Loucy (cell line): ENCODE results near the gene TIMM13.

Experiments
- H2AFZ ChIP-seq: fragments of 200-600 bp; sonication (generic); 2 replicates; pipeline ENCODE4 v1.6.0; 2016; ENCODE audit warnings: antibody characterized with exemption, mild to moderate bottlenecking, low read length, moderate library complexity
- H3F3A ChIP-seq: fragments of 200-600 bp; 2 replicates; pipeline ENCODE4 v1.6.0; 2016; ENCODE audit warnings: antibody characterized with exemption, low read depth, mild to moderate bottlenecking
- H3K27me3 ChIP-seq: fragments of 200-600 bp; sonication (generic); 2 replicates; pipeline ENCODE4 v1.6.1; 2014; ENCODE audit warnings: low read length, mild to moderate bottlenecking; ENCODE audit not compliant: insufficient read depth, poor library complexity, severe bottlenecking
- H3K36me3 ChIP-seq: fragments of 200-600 bp; sonication (generic); 2 replicates; pipeline ENCODE4 v1.6.1; 2016; ENCODE audit warnings: low read length; ENCODE audit not compliant: insufficient read depth
- H3K4me1 ChIP-seq: fragments of 200-600 bp; sonication (generic); 2 replicates; pipeline ENCODE4 v1.5.1; 2014; ENCODE audit warnings: low read length, mild to moderate bottlenecking; ENCODE audit not compliant: insufficient read depth, poor library complexity, severe bottlenecking
- H3K4me2 ChIP-seq: fragments of 200-600 bp; sonication (generic); 2 replicates; pipeline ENCODE4 v1.6.0; 2014; ENCODE audit warnings: antibody characterized with exemption, low read length, low read depth, mild to moderate bottlenecking; ENCODE audit not compliant: poor library complexity, severe bottlenecking
- H3K4me3 ChIP-seq: fragments of 200-600 bp; sonication (generic); 2 replicates; pipeline ENCODE4 v1.5.1; 2014; ENCODE audit warnings: low read length, mild to moderate bottlenecking, mixed read lengths; ENCODE audit not compliant: poor library complexity, severe bottlenecking
- H3K79me2 ChIP-seq: fragments of 200-600 bp; sonication (generic); 2 replicates; pipeline ENCODE4 v1.6.1; 2014; ENCODE audit warnings: low read length; ENCODE audit not compliant: insufficient read depth
- H3K9ac ChIP-seq: fragments of 200-600 bp; sonication (generic); 2 replicates; pipeline ENCODE4 v1.6.0; 2014; ENCODE audit warnings: mild to moderate bottlenecking, low read depth, low read length, moderate library complexity; ENCODE audit not compliant: poor library complexity, severe bottlenecking
- H3K9me2 ChIP-seq: fragments of 200-600 bp; sonication (generic); replicated peaks from 2 replicates; pipeline ENCODE4 v1.6.1; 2016; ENCODE audit warnings: low read depth, low read length, mixed read lengths
- H3K9me3 ChIP-seq: fragments of 200-600 bp; sonication (generic); 2 replicates; pipeline ENCODE4 v1.6.1; 2014; ENCODE audit warnings: mild to moderate bottlenecking, antibody characterized with exemption, low read length, low read depth; ENCODE audit not compliant: insufficient read depth
- H4K20me1 ChIP-seq: fragments of 200-600 bp; sonication (generic); 2 replicates; pipeline ENCODE4 v1.6.0; 2014; ENCODE audit warnings: antibody characterized with exemption, low read length, mild to moderate bottlenecking; ENCODE audit not compliant: insufficient read depth, poor library complexity, severe bottlenecking
- EZH2phosphoT487 ChIP-seq: fragments of 200-600 bp; IDR thresholded peaks from 2 replicates; pipeline ENCODE4 v1.6.1; 2018; ENCODE audit warnings: antibody characterized with exemption, mild to moderate bottlenecking, moderate library complexity, borderline replicate concordance
- TF ChIP-seq, protein P1 (sequence below): fragments of 200-600 bp; sonication (generic); conservative IDR thresholded peaks from 2 replicates; pipeline ENCODE4 v1.5.1; 2014; ENCODE audit warnings: mild to moderate bottlenecking, antibody characterized with exemption, low read length

Gene TIMM13

DNA sequence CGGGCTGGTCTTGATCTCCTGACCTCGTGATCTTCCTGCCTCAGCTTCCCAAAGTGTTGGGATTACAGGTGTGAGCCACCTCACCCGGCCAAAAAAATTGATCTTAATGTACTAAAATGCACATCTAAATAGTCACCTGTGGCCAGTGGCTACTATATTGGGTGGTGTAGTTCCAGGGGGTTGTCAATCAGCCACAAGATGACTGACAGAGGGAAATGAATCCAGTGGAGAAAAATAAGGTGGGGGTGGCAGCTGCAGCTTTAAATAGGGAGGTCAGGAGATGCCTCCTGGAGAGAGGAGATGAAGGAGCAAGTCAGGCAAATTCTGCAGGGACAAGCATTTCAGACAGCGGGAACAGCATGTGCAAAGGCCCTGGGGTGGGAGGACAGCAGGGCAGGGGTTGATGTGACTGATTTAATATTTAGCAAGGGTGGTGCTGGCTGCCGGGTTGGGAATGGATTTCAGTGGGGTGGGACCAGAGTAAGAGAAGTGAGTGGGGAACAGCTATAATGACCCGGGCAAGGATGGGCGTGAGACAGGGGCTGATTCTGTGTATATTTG, 18.0 kb downstream of the TIMM13 start:
- H3K9me2 ChIP-seq = no peaks in the 10 kb centered on the region

DNA sequence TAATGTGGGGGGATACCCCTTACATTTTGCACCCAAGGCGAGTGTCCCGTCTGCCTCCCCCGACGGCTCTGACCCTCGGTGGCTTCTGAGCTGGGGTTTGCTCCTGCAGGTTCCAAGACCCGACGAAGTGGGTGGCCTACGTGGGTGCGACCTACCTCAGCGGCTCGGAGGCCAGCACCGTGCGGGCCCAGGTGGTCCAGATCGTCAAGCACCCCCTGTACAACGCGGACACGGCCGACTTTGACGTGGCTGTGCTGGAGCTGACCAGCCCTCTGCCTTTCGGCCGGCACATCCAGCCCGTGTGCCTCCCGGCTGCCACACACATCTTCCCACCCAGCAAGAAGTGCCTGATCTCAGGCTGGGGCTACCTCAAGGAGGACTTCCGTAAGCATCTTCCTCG, 19.1 kb downstream of the TIMM13 start:
- H3K36me3 ChIP-seq = no peaks in the 10 kb centered on the region
- no peaks in the 10 kb centered on the region for H3F3A ChIP-seq
- TF ChIP-seq EZH2phosphoT487 = no peak
- TF ChIP-seq, protein P1, sequence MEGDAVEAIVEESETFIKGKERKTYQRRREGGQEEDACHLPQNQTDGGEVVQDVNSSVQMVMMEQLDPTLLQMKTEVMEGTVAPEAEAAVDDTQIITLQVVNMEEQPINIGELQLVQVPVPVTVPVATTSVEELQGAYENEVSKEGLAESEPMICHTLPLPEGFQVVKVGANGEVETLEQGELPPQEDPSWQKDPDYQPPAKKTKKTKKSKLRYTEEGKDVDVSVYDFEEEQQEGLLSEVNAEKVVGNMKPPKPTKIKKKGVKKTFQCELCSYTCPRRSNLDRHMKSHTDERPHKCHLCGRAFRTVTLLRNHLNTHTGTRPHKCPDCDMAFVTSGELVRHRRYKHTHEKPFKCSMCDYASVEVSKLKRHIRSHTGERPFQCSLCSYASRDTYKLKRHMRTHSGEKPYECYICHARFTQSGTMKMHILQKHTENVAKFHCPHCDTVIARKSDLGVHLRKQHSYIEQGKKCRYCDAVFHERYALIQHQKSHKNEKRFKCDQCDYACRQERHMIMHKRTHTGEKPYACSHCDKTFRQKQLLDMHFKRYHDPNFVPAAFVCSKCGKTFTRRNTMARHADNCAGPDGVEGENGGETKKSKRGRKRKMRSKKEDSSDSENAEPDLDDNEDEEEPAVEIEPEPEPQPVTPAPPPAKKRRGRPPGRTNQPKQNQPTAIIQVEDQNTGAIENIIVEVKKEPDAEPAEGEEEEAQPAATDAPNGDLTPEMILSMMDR = no peak
- H3K4me3 ChIP-seq = no peak overlapping the region
- H3K27me3 ChIP-seq = no peaks in the 10 kb centered on the region
- no peaks in the 10 kb centered on the region for H3K4me1 ChIP-seq
- H4K20me1 ChIP-seq = no peaks in the 10 kb centered on the region
- no peaks in the 10 kb centered on the region for H3K79me2 ChIP-seq
- H3K9me3 ChIP-seq = no peaks in the 10 kb centered on the region
- H3K9ac ChIP-seq = no peak overlapping the region
- H2AFZ ChIP-seq = no peak overlapping the region
- H3K9me2 ChIP-seq = no peaks in the 10 kb centered on the region
- no peak overlapping the region for H3K4me2 ChIP-seq

More for the DNA sequence above, 18.0 kb downstream of the TIMM13 start:
- Histone ChIP-seq H2AFZ (no peak overlapping the region), H3K79me2 (no peaks in the 10 kb centered on the region), H3K4me2 (no peak overlapping the region), H4K20me1 (no peaks in the 10 kb centered on the region), H3K4me3 (no peak overlapping the region), H3F3A (no peaks in the 10 kb centered on the region), H3K9me3 (no peaks in the 10 kb centered on the region), H3K36me3 (no peaks in the 10 kb centered on the region), H3K4me1 (no peaks in the 10 kb centered on the region), H3K9ac (no peak overlapping the region), H3K27me3 (no peaks in the 10 kb centered on the region)
- no peak for TF ChIP-seq EZH2phosphoT487
- TF ChIP-seq, protein P1 = no peak

DNA sequence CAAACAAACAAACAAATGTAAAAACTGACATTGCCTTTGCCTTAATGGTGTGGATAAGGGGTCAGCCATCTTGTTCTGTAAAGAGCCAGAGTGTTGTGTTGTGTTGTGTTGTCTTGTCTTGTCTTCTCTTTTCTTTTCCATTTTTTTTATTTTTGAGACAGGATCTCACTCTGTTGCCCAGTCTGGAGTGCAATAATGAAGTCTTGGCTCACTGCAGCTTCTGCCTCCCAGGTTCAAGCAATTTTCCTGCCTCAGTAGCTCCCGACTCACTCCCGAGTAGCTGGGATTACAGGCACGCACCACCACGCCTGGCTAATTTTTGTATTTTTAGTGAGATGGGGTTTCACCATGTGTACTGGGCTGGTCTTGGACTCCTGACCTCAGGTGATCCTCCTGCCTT, 27.8 kb downstream of the TIMM13 start:
- H3K4me2 ChIP-seq = no peak overlapping the region

More for the DNA sequence above, 27.8 kb downstream of the TIMM13 start:
- no peaks in the 10 kb centered on the region for H3K79me2 ChIP-seq
- no peaks in the 10 kb centered on the region for H3K9me2 ChIP-seq
- no peaks in the 10 kb centered on the region for H3K9me3 ChIP-seq
- no peaks in the 10 kb centered on the region for H3K4me1 ChIP-seq
- H2AFZ ChIP-seq = no peak overlapping the region
- TF ChIP-seq, protein P1 = no peak
- TF ChIP-seq EZH2phosphoT487 = no peak
- no peaks in the 10 kb centered on the region for H3K27me3 ChIP-seq
- H3K9ac ChIP-seq = no peak overlapping the region
- no peaks in the 10 kb centered on the region for H3K36me3 ChIP-seq
- no peak overlapping the region for H3K4me3 ChIP-seq
- H4K20me1 ChIP-seq = no peaks in the 10 kb centered on the region
- no peaks in the 10 kb centered on the region for H3F3A ChIP-seq
